Measurements from ENCODE around the gene L1TD1.
"Not testable (repeated sequence)": the region's sequence is repeated elsewhere in the genome, so short reads cannot be mapped to it uniquely, and the experiment has no call there.

DNA sequence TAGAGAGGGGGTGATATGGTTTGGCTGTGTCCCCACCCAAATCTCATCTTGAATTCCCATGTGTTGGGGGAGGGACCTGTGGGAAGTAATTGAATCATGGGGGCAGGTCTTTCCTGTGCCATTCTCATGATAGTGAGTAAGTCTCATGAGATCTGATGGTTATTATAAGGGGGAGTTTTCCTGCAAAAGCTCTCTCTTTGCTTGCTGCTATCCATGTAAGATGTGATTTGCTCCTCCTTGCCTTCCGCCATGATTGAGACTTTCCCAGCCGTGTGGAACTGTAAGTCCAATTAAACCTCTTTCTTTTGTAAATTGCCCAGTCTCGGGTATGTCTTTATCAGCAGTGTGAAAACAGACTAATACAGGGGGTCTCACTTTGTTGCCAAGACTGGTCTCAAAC lies 49.7 kb downstream of the L1TD1 start:
- TF ChIP-seq EZH2 (conservative IDR thresholded peaks at IDR 0.05; ENCODE audit: low read depth, low read length); ZNF670 (CRISPR knock-in tag; IDR thresholded peaks at IDR 0.05; ENCODE audit: borderline replicate concordance); FOXA3 (CRISPR knock-in tag; IDR thresholded peaks at IDR 0.05); SP1 (IDR thresholded peaks at IDR 0.05); SP1 (CRISPR knock-in tag; IDR thresholded peaks at IDR 0.05); RBM39 (IDR thresholded peaks at IDR 0.05; ENCODE audit: low read depth, low read length, poor library complexity, severe bottlenecking); WIZ (CRISPR knock-in tag; IDR thresholded peaks at IDR 0.05); ZFY (CRISPR knock-in tag; IDR thresholded peaks at IDR 0.05); SETDB1 (CRISPR knock-in tag; IDR thresholded peaks at IDR 0.05; ENCODE audit: borderline replicate concordance): not testable (repeated sequence)
- TF ChIP-seq, protein P1, sequence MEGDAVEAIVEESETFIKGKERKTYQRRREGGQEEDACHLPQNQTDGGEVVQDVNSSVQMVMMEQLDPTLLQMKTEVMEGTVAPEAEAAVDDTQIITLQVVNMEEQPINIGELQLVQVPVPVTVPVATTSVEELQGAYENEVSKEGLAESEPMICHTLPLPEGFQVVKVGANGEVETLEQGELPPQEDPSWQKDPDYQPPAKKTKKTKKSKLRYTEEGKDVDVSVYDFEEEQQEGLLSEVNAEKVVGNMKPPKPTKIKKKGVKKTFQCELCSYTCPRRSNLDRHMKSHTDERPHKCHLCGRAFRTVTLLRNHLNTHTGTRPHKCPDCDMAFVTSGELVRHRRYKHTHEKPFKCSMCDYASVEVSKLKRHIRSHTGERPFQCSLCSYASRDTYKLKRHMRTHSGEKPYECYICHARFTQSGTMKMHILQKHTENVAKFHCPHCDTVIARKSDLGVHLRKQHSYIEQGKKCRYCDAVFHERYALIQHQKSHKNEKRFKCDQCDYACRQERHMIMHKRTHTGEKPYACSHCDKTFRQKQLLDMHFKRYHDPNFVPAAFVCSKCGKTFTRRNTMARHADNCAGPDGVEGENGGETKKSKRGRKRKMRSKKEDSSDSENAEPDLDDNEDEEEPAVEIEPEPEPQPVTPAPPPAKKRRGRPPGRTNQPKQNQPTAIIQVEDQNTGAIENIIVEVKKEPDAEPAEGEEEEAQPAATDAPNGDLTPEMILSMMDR (CRISPR knock-in tag; IDR thresholded peaks at IDR 0.05) = not testable (repeated sequence)
- TF ChIP-seq, protein P2, sequence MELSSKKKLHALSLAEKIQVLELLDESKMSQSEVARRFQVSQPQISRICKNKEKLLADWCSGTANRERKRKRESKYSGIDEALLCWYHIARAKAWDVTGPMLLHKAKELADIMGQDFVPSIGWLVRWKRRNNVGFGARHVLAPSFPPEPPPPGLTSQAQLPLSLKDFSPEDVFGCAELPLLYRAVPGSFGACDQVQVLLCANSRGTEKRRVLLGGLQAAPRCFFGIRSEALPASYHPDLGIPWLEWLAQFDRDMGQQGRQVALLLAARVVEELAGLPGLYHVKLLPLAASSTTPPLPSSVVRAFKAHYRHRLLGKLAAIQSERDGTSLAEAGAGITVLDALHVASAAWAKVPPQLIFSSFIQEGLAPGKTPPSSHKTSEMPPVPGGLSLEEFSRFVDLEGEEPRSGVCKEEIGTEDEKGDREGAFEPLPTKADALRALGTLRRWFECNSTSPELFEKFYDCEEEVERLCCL (CRISPR knock-in tag; IDR thresholded peaks at IDR 0.05; ENCODE audit: borderline replicate concordance) = not testable (repeated sequence)
- TF ChIP-seq, protein P3, sequence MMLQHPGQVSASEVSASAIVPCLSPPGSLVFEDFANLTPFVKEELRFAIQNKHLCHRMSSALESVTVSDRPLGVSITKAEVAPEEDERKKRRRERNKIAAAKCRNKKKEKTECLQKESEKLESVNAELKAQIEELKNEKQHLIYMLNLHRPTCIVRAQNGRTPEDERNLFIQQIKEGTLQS (CRISPR knock-in tag; IDR thresholded peaks at IDR 0.05) = not testable (repeated sequence)
